ENCODE results near the gene CAPN13. TPM values are rescaled to one million over a fixed set of nuclear protein-coding genes. Genes with fewer than 3 reads are reported as not detected.

CAPN13 gene
- total RNA-seq, 1 experiment from 2014 or later: 5.7 TPM

DNA sequence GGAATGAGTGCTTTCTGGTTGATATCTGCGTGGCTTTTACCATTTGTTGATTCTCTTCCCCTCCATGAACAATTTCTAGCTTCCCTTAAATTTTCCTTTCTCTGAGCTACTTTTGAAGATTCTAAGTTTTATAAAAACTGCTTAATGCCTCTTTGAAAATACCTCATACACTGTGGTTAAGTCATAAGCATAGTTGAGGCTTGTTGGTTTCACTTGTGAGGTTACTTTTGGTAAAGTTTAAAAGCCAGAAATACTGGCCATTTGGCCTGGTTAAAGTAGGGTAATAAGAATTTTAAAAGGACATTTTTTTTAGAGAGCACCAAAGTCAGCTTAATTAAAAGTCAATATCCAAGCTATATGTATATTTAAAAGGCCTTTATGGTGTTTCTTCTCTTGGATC, 21.3 kb upstream of the CAPN13 start:
- no peak overlapping the region for H3K27ac Mint-ChIP-seq

More for the DNA sequence above, 21.3 kb upstream of the CAPN13 start:
- Histone ChIP-seq H2BK20ac (ENCODE audit: low read depth, low read length, poor library complexity, severe bottlenecking) (no peak overlapping the region), H3K4me1 (ENCODE audit: insufficient read depth, low read length) (no peaks in the 10 kb centered on the region), H3K27ac (ENCODE audit: insufficient read length, low read depth, low read length) (no peak overlapping the region), H3K79me2 (ENCODE audit: insufficient read depth, low read length) (no peaks in the 10 kb centered on the region), H3K14ac (ENCODE audit: insufficient read depth, low read length) (no peak overlapping the region), H2BK5ac (ENCODE audit: insufficient read length, low read length) (no peak overlapping the region), H2AK5ac (ENCODE audit: insufficient read length, low read length) (no peak overlapping the region), H3K79me1 (ENCODE audit: insufficient read depth, low read depth, low read length, poor library complexity, severe bottlenecking) (no peaks in the 10 kb centered on the region), H3K23me2 (ENCODE audit: insufficient read length, low read depth, low read length, poor library complexity, severe bottlenecking) (no peaks in the 10 kb centered on the region), H2BK120ac (ENCODE audit: low read depth, low read length, poor library complexity, severe bottlenecking) (no peak overlapping the region), H4K20me1 (ENCODE audit: control insufficient read depth, insufficient read depth, insufficient read length) (no peaks in the 10 kb centered on the region), H3T11ph (ENCODE audit: low read length) (no peak overlapping the region), H3K56ac (ENCODE audit: insufficient read length, low read depth, low read length) (no peak overlapping the region), H3K9me3 (ENCODE audit: control insufficient read depth, low read depth, low read length) (peaks cover 6% of the 10 kb centered on the region), H2BK12ac (ENCODE audit: insufficient read length, low read depth, low read length) (no peak overlapping the region), H4K91ac (ENCODE audit: insufficient read length, low read depth, low read length) (no peak overlapping the region), H3K9ac (ENCODE audit: extremely low read depth, insufficient read length, low read length) (no peak overlapping the region), H2BK15ac (ENCODE audit: low read depth, low read length) (no peak overlapping the region), H3K18ac (ENCODE audit: insufficient read length, low read depth, low read length) (no peak overlapping the region), H3K4ac (ENCODE audit: low read depth, low read length) (no peak overlapping the region), H4K8ac (replicated peaks; ENCODE audit: insufficient read length, low read depth, low read length) (no peak overlapping the region), H3K4me2 (ENCODE audit: insufficient read depth, insufficient read length, low read length) (no peak overlapping the region), H3K23ac (ENCODE audit: insufficient read length, low read depth, low read length) (no peak overlapping the region), H2AFZ (ENCODE audit: low read length) (no peak overlapping the region), H3K27me3 (ENCODE audit: insufficient read depth, low read length) (no peaks in the 10 kb centered on the region), H4K5ac (ENCODE audit: insufficient read length, low read depth, low read length) (no peak overlapping the region)
- Mint-ChIP-seq H3K36me3 (ENCODE audit: insufficient read depth in 1 of 3, low read depth in 3 of 3) (peaks cover 3 to 17% (median 11%) of the 10 kb centered on the region in 3 experiments; a peak in 6 of 7 replicates), H3K27me3 (ENCODE audit: low read depth) (no peaks in the 10 kb centered on the region), H3K4me1 (peaks cover 0 to 4% of the 10 kb centered on the region in 2 experiments; a peak in 1 of 4 replicates), H3K9me3 (peaks cover 30 to 34% of the 10 kb centered on the region in 2 experiments), H3K4me3 (no peak overlapping the region)
- no CpG with 5 or more reads among the region's 1 CpG for WGBS (ENCODE audit: extremely low coverage, insufficient read length, low lambda C conversion rate)
- TF ChIP-seq, protein P1, sequence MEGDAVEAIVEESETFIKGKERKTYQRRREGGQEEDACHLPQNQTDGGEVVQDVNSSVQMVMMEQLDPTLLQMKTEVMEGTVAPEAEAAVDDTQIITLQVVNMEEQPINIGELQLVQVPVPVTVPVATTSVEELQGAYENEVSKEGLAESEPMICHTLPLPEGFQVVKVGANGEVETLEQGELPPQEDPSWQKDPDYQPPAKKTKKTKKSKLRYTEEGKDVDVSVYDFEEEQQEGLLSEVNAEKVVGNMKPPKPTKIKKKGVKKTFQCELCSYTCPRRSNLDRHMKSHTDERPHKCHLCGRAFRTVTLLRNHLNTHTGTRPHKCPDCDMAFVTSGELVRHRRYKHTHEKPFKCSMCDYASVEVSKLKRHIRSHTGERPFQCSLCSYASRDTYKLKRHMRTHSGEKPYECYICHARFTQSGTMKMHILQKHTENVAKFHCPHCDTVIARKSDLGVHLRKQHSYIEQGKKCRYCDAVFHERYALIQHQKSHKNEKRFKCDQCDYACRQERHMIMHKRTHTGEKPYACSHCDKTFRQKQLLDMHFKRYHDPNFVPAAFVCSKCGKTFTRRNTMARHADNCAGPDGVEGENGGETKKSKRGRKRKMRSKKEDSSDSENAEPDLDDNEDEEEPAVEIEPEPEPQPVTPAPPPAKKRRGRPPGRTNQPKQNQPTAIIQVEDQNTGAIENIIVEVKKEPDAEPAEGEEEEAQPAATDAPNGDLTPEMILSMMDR (conservative IDR thresholded peaks at IDR 0.05): no peak
- no peak for DNase-seq
